Natural killer cell (primary cell): ENCODE measurements around the gene TNS3. TPM values are rescaled to one million over a fixed set of nuclear protein-coding genes. Genes with fewer than 3 reads are reported as not detected.

Experiments used
- ATAC-seq, 3 donors: fragments of 150-1000 bp in 2 of 3; fragments of 200-7000 bp in 1 of 3; cut with Tn5 transposase; 1 replicate in 1 of 3; 2 replicates in 2 of 3; pipeline ENCODE4 v1.10.0; 2021; ENCODE audit warnings: mild to moderate bottlenecking in 2 of 3, moderate library complexity in 2 of 3
- DNase-seq, 2 donors: peaks; one replicate each; pipeline versions ENCODE4 v3.0.0 to v3.0.0-alpha.2; 2013 to 2021; ENCODE audit warnings: mixed read lengths in 1 of 2
- H3K27ac ChIP-seq: one replicate; pipeline ENCODE4 v1.5.1; 2013; ENCODE audit warnings: mild to moderate bottlenecking, low read length
- H3K27me3 ChIP-seq: one replicate; pipeline ENCODE4 v1.6.1; 2013; ENCODE audit warnings: low read length; ENCODE audit not compliant: control insufficient read depth, insufficient read depth
- H3K36me3 ChIP-seq: one replicate; pipeline ENCODE4 v1.6.1; 2013; ENCODE audit warnings: low read length; ENCODE audit not compliant: control insufficient read depth, insufficient read depth
- H3K4me1 ChIP-seq: one replicate; pipeline ENCODE4 v1.6.1; 2013; ENCODE audit warnings: low read length; ENCODE audit not compliant: control insufficient read depth, insufficient read depth
- H3K4me3 ChIP-seq: one replicate; pipeline ENCODE4 v1.5.1; 2013; ENCODE audit warnings: low read length
- H3K9me3 ChIP-seq: one replicate; pipeline ENCODE4 v1.6.1; 2013; ENCODE audit warnings: low read length; ENCODE audit not compliant: control insufficient read depth, insufficient read depth
- H3K27ac Mint-ChIP-seq, 2 donors: one replicate each; pipeline ENCODE4 v1.8.0; 2022; ENCODE audit warnings: mild to moderate bottlenecking in 2 of 2, mixed read lengths in 2 of 2, moderate library complexity in 1 of 2
- H3K27me3 Mint-ChIP-seq, 2 donors: one replicate each; pipeline ENCODE4 v1.8.0; 2022; ENCODE audit warnings: low read depth in 2 of 2, mixed read lengths in 2 of 2
- H3K36me3 Mint-ChIP-seq: one replicate; pipeline ENCODE4 v1.8.0; 2022; ENCODE audit warnings: mixed read lengths
- H3K4me1 Mint-ChIP-seq, 2 donors: one replicate each; pipeline ENCODE4 v1.8.0; 2022; ENCODE audit warnings: mixed read lengths in 2 of 2
- H3K4me3 Mint-ChIP-seq: one replicate; pipeline ENCODE4 v1.8.0; 2022; ENCODE audit warnings: mild to moderate bottlenecking, moderate library complexity, mixed read lengths
- H3K9me3 Mint-ChIP-seq, 2 donors: one replicate each; pipeline ENCODE4 v1.8.0; 2022; ENCODE audit warnings: mixed read lengths in 2 of 2
- CTCF ChIP-seq: fragments of 200-600 bp; IDR thresholded peaks from one replicate; pipeline ENCODE4 v1.8.0; 2022; ENCODE audit warnings: antibody characterized with exemption
- WGBS: methylation state at CpG from one replicate; pipeline ENCODE4 v1.1.7; 2013; ENCODE audit warnings: missing lambda C conversion rate; ENCODE audit not compliant: insufficient coverage; 5-methylcytosine and 5-hydroxymethylcytosine counted together
- intact Hi-C: fragments of 100-400 bp; cut with micrococcal nuclease; formaldehyde crosslinking; loops from one replicate; pipeline ENCODE4 v1.14.2; 2022
- total RNA-seq, 4 donors: library from RNA; stranded (reverse); fragments of 120-200 nt in 1 of 4; gene quantifications; one replicate each; pipeline versions ENCODE4 v1.2.3 to v1.2.4, GENCODE V29; 2013 to 2022

Gene TNS3
- total RNA-seq, 3 donors from 2014 or later (not counting 1 experiment from before 2014, with no cell fraction given) = 1.6 to 3.5 (median 2.9) TPM

- 84% methylated on average over 19 of the region's 19 CpGs for WGBS
- Histone ChIP-seq H3K9me3 (no peaks in the 10 kb centered on the region), H3K4me1 (peaks cover 63% of the 10 kb centered on the region), H3K36me3 (no peaks in the 10 kb centered on the region), H3K27ac (no peak overlapping the region), H3K27me3 (no peaks in the 10 kb centered on the region), H3K4me3 (no peak overlapping the region)
- Mint-ChIP-seq H3K27ac (no peak overlapping the region), H3K4me3 (no peak overlapping the region), H3K9me3 (no peaks in the 10 kb centered on the region), H3K27me3 (peaks cover 18 to 19% of the 10 kb centered on the region in 2 donors), H3K4me1 (peaks cover 5 to 8% of the 10 kb centered on the region in 2 donors), H3K36me3 (no peaks in the 10 kb centered on the region)
- intact Hi-C loops = no loop called here
- no peak for DNase-seq
- TF ChIP-seq CTCF = no peak
- ATAC-seq = no peak
Measured at GRCh38 chr7:47572939-47573757, 8.8 kb downstream of the TNS3 start.

- ATAC-seq (no peak), DNase-seq (no peak)
- intact Hi-C loops = no loop called here
- no peaks in the 10 kb centered on the region for H3K9me3 Mint-ChIP-seq
- no peak overlapping the region for H3K4me3 ChIP-seq
- no peak for TF ChIP-seq CTCF
- H3K27ac ChIP-seq = peak overlapping the region; percentile 14
- H3K36me3 Mint-ChIP-seq = no peaks in the 10 kb centered on the region
- H3K27me3 ChIP-seq = no peaks in the 10 kb centered on the region
- peaks cover 14 to 17% of the 10 kb centered on the region in 2 donors for H3K27me3 Mint-ChIP-seq
- WGBS = 74% methylated on average over 10 of the region's 14 CpGs
- peaks cover 58% of the 10 kb centered on the region for H3K4me1 ChIP-seq
- no peaks in the 10 kb centered on the region for H3K9me3 ChIP-seq
- no peaks in the 10 kb centered on the region for H3K36me3 ChIP-seq
- peaks cover 5 to 8% of the 10 kb centered on the region in 2 donors for H3K4me1 Mint-ChIP-seq
- H3K4me3 Mint-ChIP-seq = no peak overlapping the region
- no peak overlapping the region for H3K27ac Mint-ChIP-seq
Measured at GRCh38 chr7:47572094-47572445, 9.8 kb downstream of the TNS3 start.

- no peak overlapping the region for H3K4me3 Mint-ChIP-seq
- H3K27ac ChIP-seq = peak overlapping the region; percentile 14
Measured at GRCh38 chr7:47571331-47572093, 10.4 kb downstream of the TNS3 start.

More at GRCh38 chr7:47571331-47572093, 10.4 kb downstream of the TNS3 start:
- Mint-ChIP-seq H3K9me3 (no peaks in the 10 kb centered on the region), H3K36me3 (no peaks in the 10 kb centered on the region), H3K27me3 (peaks cover 13% of the 10 kb centered on the region in 2 donors), H3K4me1 (peaks cover 5 to 8% of the 10 kb centered on the region in 2 donors), H3K27ac (no peak overlapping the region)
- 21% methylated on average over 24 of the region's 24 CpGs for WGBS
- ATAC-seq (no peak), DNase-seq (no peak)
- H3K27me3 ChIP-seq = no peaks in the 10 kb centered on the region
- H3K36me3 ChIP-seq = no peaks in the 10 kb centered on the region
- TF ChIP-seq CTCF = no peak
- peaks cover 53% of the 10 kb centered on the region for H3K4me1 ChIP-seq
- H3K9me3 ChIP-seq = no peaks in the 10 kb centered on the region
- intact Hi-C loops = no loop called here
- H3K4me3 ChIP-seq = no peak overlapping the region
